Testis (tissue), 2 donors: ENCODE measurements around the gene RIBC2.

Source experiments
- CTCF ChIP-seq, 3 experiments: fragments of 450-650 bp in 2 of 3; fragments of 200-600 bp in 1 of 3; sonication (generic) in 1 of 3; IDR thresholded peaks; one replicate each; pipeline ENCODE4 v1.5.1; 2016 to 2019; ENCODE audit warnings: antibody characterized with exemption in 3 of 3, mild to moderate bottlenecking in 2 of 3, moderate library complexity in 1 of 3
- POLR2A ChIP-seq: fragments of 450-650 bp; IDR thresholded peaks from one replicate; pipeline ENCODE4 v1.6.1; 2017; ENCODE audit warnings: antibody characterized with exemption, mild to moderate bottlenecking, moderate library complexity

GRCh38 chr22:45459235-45459634 lies 45.7 kb downstream of the RIBC2 start:
- TF ChIP-seq POLR2A (no peak), CTCF (IDR thresholded peaks at IDR 0.05) (no peak)
